SIG-M5 treated with dmso at 0.1 percent for 504 hours (cell line): Measurements from ENCODE around the gene PPP1R2B.

Experiments used
- DNase-seq: peaks from one replicate; lab custom pipeline; 2025; ENCODE audit not compliant: unreplicated experiment; lab: John Stamatoyannopoulos, UW

PPP1R2B gene

DNA sequence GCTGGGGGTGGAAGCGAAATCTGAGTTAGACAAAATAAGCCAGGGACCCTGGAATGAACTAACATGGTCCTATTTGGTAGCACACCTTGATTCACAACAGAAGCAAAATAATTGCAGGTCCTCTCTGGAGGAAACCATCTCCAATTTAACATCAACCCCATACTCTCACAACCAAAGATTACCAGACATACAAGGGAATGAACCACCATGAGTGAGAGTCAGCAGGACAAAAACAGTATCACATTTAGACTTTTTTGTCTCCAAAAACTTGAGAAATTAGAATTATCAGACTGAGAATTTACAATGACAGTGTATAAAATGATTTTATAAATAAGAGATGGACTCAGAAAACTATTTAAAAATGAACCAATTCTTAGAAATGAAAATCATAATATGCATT lies 21.1 kb downstream of the PPP1R2B start:
- DNase-seq: no peak

DNA sequence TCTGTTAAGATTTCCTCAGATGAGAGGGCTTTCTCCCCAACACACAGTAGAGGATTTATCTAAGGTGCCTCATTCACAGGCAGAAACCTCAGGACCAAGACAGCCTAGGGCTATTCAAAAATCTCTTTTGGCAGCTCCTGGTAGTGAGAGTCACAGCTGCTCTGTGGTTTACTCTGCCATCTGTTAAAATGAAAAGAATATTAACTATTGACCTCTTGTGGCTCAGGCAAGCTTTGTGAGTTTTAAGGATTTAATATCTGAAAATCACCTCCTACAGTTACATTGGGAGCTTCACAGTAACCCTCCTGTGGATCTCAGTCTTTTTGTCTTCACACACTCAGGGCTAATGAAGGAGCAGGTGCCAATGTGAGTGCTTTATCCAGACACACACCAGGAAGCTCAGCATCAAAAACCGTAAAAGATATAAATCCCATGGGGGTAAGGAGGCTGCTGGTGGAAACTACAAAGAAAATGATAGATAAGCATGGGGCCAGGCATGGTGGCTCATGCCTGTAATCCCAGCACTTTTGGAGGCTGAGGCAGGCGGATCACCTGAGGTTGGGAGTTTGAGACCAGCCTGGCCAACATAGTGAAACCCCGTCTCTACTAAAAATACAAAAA lies 29.7 kb downstream of the PPP1R2B start:
- no peak for DNase-seq

- DNase-seq: no peak
Measured at GRCh38 chr5:156883316-156883875, 33.3 kb downstream of the PPP1R2B start.

- DNase-seq: no peak
Measured at GRCh38 chr5:156888520-156888919, 38.4 kb downstream of the PPP1R2B start.

GRCh38 chr5:156892223-156892622 lies 42.1 kb downstream of the PPP1R2B start:
- no peak for DNase-seq

DNA sequence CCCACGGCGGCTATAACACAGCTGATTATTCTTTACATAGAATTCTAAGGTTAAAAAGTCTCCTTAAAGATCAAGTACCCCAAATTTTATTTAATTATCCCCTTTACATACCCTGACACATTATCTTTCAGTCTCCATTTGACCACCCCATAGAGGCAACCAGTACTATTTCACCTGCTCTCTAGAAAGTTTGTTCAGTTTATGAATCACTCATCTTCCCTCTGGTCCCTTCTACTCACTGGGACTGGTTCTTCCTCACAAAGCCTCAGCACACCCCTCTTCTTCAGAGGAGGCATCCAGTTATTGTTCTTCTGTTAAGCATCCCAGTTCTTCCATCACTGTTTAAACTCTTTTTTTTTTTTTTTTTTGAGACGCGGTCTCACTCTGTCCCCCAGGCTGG lies 42.8 kb downstream of the PPP1R2B start:
- DNase-seq: no peak

GRCh38 chr5:156893517-156893916 lies 43.4 kb downstream of the PPP1R2B start:
- no peak for DNase-seq

- DNase-seq: no peak
Measured at GRCh38 chr5:156896546-156896945, 46.5 kb downstream of the PPP1R2B start.
